Bronchial epithelial cell (primary cell): Measurements from ENCODE around the gene LRP1B. TPM values are rescaled to one million over a fixed set of nuclear protein-coding genes. Genes with fewer than 3 reads are reported as not detected.

ENCODE experiments used
- DNase-seq: peaks from one replicate; pipeline ENCODE4 v3.0.0-alpha.2; 2010; ENCODE audit warnings: low read depth
- FAIRE-seq: peaks from 2 replicates; lab custom pipeline; 2011; peaks lifted over from hg19 to GRCh38; lab: Jason Lieb, UNC
- H3K27me3 ChIP-seq: 2 replicates; pipeline ENCODE4 v1.5.1; 2011; ENCODE audit warnings: low read length; ENCODE audit not compliant: control insufficient read depth, insufficient read depth
- H3K36me3 ChIP-seq: 2 replicates; pipeline ENCODE4 v1.5.1; 2011; ENCODE audit warnings: low read length; ENCODE audit not compliant: control insufficient read depth, insufficient read depth
- H3K4me3 ChIP-seq: 2 replicates; pipeline ENCODE4 v1.5.1; 2011; ENCODE audit warnings: mild to moderate bottlenecking, low read depth, low read length, control low read depth
- CTCF ChIP-seq: IDR thresholded peaks from 2 replicates; pipeline ENCODE4 v1.5.1; 2011; ENCODE audit warnings: mild to moderate bottlenecking, moderate library complexity, low read length, control low read depth, inconsistent platforms; ENCODE audit not compliant: insufficient read depth, severe bottlenecking
- total RNA-seq: library from RNA; depleted of rRNA; stranded (reverse); fragments of >200 nt; gene quantifications from 2 replicates; pipeline ENCODE4 v1.2.1, GENCODE V29; 2014

LRP1B gene
- total RNA-seq, 1 donor from 2014 or later: under 0.01 TPM

- FAIRE-seq (no peak), DNase-seq (no peak)
- Histone ChIP-seq H3K27me3 (no peaks in the 10 kb centered on the region), H3K4me3 (no peak overlapping the region), H3K36me3 (no peaks in the 10 kb centered on the region)
- TF ChIP-seq CTCF: no peak
Observed at GRCh38 chr2:142014536-142014935, 116.3 kb downstream of the LRP1B start.

- DNase-seq: no peak
- TF ChIP-seq CTCF: no peak
- no peaks in the 10 kb centered on the region for H3K36me3 ChIP-seq
- no peak for FAIRE-seq
- no peaks in the 10 kb centered on the region for H3K27me3 ChIP-seq
- no peak overlapping the region for H3K4me3 ChIP-seq
Observed at GRCh38 chr2:142012797-142013196, 118.0 kb downstream of the LRP1B start.

GRCh38 chr2:142010477-142011270 lies 120.1 kb downstream of the LRP1B start:
- no peak overlapping the region for H3K4me3 ChIP-seq
- no peak for TF ChIP-seq CTCF
- no peaks in the 10 kb centered on the region for H3K36me3 ChIP-seq
- FAIRE-seq (no peak), DNase-seq (no peak)
- no peaks in the 10 kb centered on the region for H3K27me3 ChIP-seq

- H3K27me3 ChIP-seq: no peaks in the 10 kb centered on the region
- no peaks in the 10 kb centered on the region for H3K36me3 ChIP-seq
- FAIRE-seq (no peak), DNase-seq (no peak)
- TF ChIP-seq CTCF: no peak
- H3K4me3 ChIP-seq: no peak overlapping the region
Observed at GRCh38 chr2:142008135-142008744, 122.6 kb downstream of the LRP1B start.

- no peak overlapping the region for H3K4me3 ChIP-seq
- FAIRE-seq (no peak), DNase-seq (no peak)
- H3K27me3 ChIP-seq: no peaks in the 10 kb centered on the region
- H3K36me3 ChIP-seq: no peaks in the 10 kb centered on the region
- no peak for TF ChIP-seq CTCF
Observed at GRCh38 chr2:141994066-141994465, 136.8 kb downstream of the LRP1B start.
